Caco-2 (cell line): ENCODE data around the gene NPAS3. TPM values are rescaled to one million over a fixed set of nuclear protein-coding genes. Genes with fewer than 3 reads are reported as not detected.

Source experiments
- BruUV-seq: library from RNA; stranded (reverse); fragments of 400-500 nt; replicated peaks from 2 replicates; lab custom pipeline; 2021; lab: Mats Ljungman, UMichigan
- CTCF ChIA-PET: fragments of 300-600 bp; sonication (Branson Sonifier 250); formaldehyde crosslinking; loops from one replicate; lab custom pipeline; 2022; ENCODE audit warnings: antibody characterized with exemption; lab: Charles Lee
- POLR2A ChIA-PET: fragments of 300-600 bp; sonication (Branson Sonifier 250); formaldehyde crosslinking; loops from one replicate; lab custom pipeline; 2022; ENCODE audit warnings: antibody characterized with exemption; lab: Charles Lee
- DNase-seq, 2 experiments: peaks; one replicate each; pipeline versions ENCODE4 v3.0.0 to v3.0.0-alpha.2; 2020 to 2022
- H3K27me3 ChIP-seq: replicated peaks from 2 replicates; pipeline ENCODE4 v1.6.0; 2011; ENCODE audit warnings: low read length; ENCODE audit not compliant: control insufficient read depth, insufficient read depth
- H3K36me3 ChIP-seq: 2 replicates; pipeline ENCODE4 v1.5.1; 2011; ENCODE audit warnings: low read length; ENCODE audit not compliant: control insufficient read depth, insufficient read depth
- H3K4me1 ChIP-seq: fragments of 250-450 bp; sonication (Bioruptor Pico); 2 replicates; pipeline ENCODE4 v1.5.1; 2020; ENCODE audit warnings: mild to moderate bottlenecking
- H3K4me3 ChIP-seq: 2 replicates; pipeline ENCODE4 v1.5.1; 2011; ENCODE audit warnings: low read depth, mild to moderate bottlenecking, control low read depth, low read length
- H3K9me3 ChIP-seq: fragments of 250-450 bp; sonication (Bioruptor Pico); 2 replicates; pipeline ENCODE4 v1.5.1; 2020; ENCODE audit warnings: mild to moderate bottlenecking, moderate library complexity
- H3K27ac Mint-ChIP-seq: one replicate; pipeline ENCODE4 v1.8.0; 2022; ENCODE audit warnings: mixed read lengths; ENCODE audit not compliant: unreplicated experiment
- H3K27me3 Mint-ChIP-seq: one replicate; pipeline ENCODE4 v1.8.0; 2022; ENCODE audit warnings: mixed read lengths; ENCODE audit not compliant: insufficient read depth, unreplicated experiment
- H3K36me3 Mint-ChIP-seq: one replicate; pipeline ENCODE4 v1.8.0; 2022; ENCODE audit warnings: mild to moderate bottlenecking, mixed read lengths; ENCODE audit not compliant: insufficient read depth, unreplicated experiment
- H3K4me1 Mint-ChIP-seq: one replicate; pipeline ENCODE4 v1.8.0; 2022; ENCODE audit warnings: low read depth, mixed read lengths; ENCODE audit not compliant: unreplicated experiment
- H3K4me3 Mint-ChIP-seq: one replicate; pipeline ENCODE4 v1.8.0; 2022; ENCODE audit warnings: mild to moderate bottlenecking, moderate library complexity, mixed read lengths; ENCODE audit not compliant: unreplicated experiment
- H3K9me3 Mint-ChIP-seq: one replicate; pipeline ENCODE4 v1.8.0; 2022; ENCODE audit warnings: mixed read lengths; ENCODE audit not compliant: unreplicated experiment
- intact Hi-C: fragments of 100-400 bp; cut with micrococcal nuclease; formaldehyde crosslinking; loops from one replicate; pipeline ENCODE4 v1.10.0; 2022; ENCODE audit not compliant: unreplicated experiment
- total RNA-seq: library from RNA; stranded (reverse); gene quantifications from 2 replicates; pipeline ENCODE4 v1.2.3, GENCODE V29; 2022
- TF ChIP-seq, protein P1 (sequence below), 2 experiments: fragments of 200-600 bp in 1 of 2; IDR thresholded peaks; 1 replicate in 1 of 2; 2 replicates in 1 of 2; pipeline versions ENCODE4 v1.5.1 to v1.8.0; 2011 to 2022; ENCODE audit warnings: antibody characterized with exemption in 1 of 2, control low read depth in 1 of 2, inconsistent platforms in 1 of 2, low read depth in 1 of 2, low read length in 1 of 2, mild to moderate bottlenecking in 1 of 2, moderate library complexity in 1 of 2; ENCODE audit not compliant: insufficient read depth in 1 of 2, severe bottlenecking in 1 of 2, unreplicated experiment in 1 of 2

NPAS3 gene
- total RNA-seq, 1 experiment from 2014 or later = not detected

DNA sequence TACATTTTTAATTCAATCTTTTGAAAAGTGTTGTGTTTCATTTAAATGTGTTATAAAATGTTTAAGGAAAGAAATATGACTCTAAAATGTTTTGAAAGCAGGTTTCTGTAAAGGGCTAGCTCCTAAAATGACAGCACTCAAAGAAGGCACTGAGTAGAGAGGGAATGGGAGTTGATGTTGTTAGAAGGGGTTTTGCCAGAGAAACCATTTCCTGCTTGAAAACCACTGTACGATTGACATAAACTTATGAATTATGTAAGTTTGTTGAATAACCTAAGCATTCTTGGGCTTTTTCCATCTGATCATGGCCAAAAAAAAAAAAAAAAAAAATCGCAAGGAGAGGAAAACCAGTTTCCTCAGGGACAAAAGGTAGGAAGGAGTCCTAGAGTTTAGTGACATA is 778.2 kb downstream of the NPAS3 start:
- TF ChIP-seq, protein P1, sequence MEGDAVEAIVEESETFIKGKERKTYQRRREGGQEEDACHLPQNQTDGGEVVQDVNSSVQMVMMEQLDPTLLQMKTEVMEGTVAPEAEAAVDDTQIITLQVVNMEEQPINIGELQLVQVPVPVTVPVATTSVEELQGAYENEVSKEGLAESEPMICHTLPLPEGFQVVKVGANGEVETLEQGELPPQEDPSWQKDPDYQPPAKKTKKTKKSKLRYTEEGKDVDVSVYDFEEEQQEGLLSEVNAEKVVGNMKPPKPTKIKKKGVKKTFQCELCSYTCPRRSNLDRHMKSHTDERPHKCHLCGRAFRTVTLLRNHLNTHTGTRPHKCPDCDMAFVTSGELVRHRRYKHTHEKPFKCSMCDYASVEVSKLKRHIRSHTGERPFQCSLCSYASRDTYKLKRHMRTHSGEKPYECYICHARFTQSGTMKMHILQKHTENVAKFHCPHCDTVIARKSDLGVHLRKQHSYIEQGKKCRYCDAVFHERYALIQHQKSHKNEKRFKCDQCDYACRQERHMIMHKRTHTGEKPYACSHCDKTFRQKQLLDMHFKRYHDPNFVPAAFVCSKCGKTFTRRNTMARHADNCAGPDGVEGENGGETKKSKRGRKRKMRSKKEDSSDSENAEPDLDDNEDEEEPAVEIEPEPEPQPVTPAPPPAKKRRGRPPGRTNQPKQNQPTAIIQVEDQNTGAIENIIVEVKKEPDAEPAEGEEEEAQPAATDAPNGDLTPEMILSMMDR (IDR thresholded peaks at IDR 0.05; ENCODE audit: insufficient read depth in 1 of 2, low read depth in 1 of 2, low read length in 1 of 2, severe bottlenecking in 1 of 2, unreplicated experiment in 1 of 2) = no peak
- peaks cover 21% of the 10 kb centered on the region for H3K27me3 Mint-ChIP-seq
- H3K4me3 ChIP-seq = no peak overlapping the region
- H3K36me3 ChIP-seq = no peaks in the 10 kb centered on the region
- no peaks in the 10 kb centered on the region for H3K36me3 Mint-ChIP-seq
- H3K9me3 ChIP-seq = no peaks in the 10 kb centered on the region
- no peak for DNase-seq
- peaks cover 10% of the 10 kb centered on the region for H3K9me3 Mint-ChIP-seq
- H3K4me3 Mint-ChIP-seq = no peak overlapping the region
- H3K27me3 ChIP-seq = no peaks in the 10 kb centered on the region
- CTCF ChIA-PET = no interaction called here
- no TSS peak for BruUV-seq
- no peak overlapping the region for H3K27ac Mint-ChIP-seq
- intact Hi-C loops = no loop called here
- POLR2A ChIA-PET = no interaction called here
- no peaks in the 10 kb centered on the region for H3K4me1 Mint-ChIP-seq
- H3K4me1 ChIP-seq = no peaks in the 10 kb centered on the region

- Histone ChIP-seq H3K4me1 (no peaks in the 10 kb centered on the region), H3K27me3 (no peaks in the 10 kb centered on the region), H3K4me3 (no peak overlapping the region), H3K36me3 (no peaks in the 10 kb centered on the region), H3K9me3 (no peaks in the 10 kb centered on the region)
- no peak overlapping the region for H3K27ac Mint-ChIP-seq
- POLR2A ChIA-PET = no interaction called here
- CTCF ChIA-PET = no interaction called here
- no peak for DNase-seq
- no peaks in the 10 kb centered on the region for H3K36me3 Mint-ChIP-seq
- no TSS peak for BruUV-seq
- H3K27me3 Mint-ChIP-seq = peaks cover 21% of the 10 kb centered on the region
- peaks cover 10% of the 10 kb centered on the region for H3K9me3 Mint-ChIP-seq
- H3K4me3 Mint-ChIP-seq = no peak overlapping the region
- TF ChIP-seq, protein P1 (IDR thresholded peaks at IDR 0.05; ENCODE audit: insufficient read depth in 1 of 2, low read depth in 1 of 2, low read length in 1 of 2, severe bottlenecking in 1 of 2, unreplicated experiment in 1 of 2) = no peak
- H3K4me1 Mint-ChIP-seq = no peaks in the 10 kb centered on the region
- intact Hi-C loops = no loop called here
These were observed 779.2 kb downstream of the NPAS3 start for GRCh38 chr14:33717866-33718265.

GRCh38 chr14:33720284-33720787 is 781.7 kb downstream of the NPAS3 start:
- Mint-ChIP-seq H3K4me3 (no peak overlapping the region), H3K4me1 (no peaks in the 10 kb centered on the region), H3K27me3 (peaks cover 24% of the 10 kb centered on the region), H3K9me3 (peaks cover 10% of the 10 kb centered on the region), H3K36me3 (no peaks in the 10 kb centered on the region), H3K27ac (no peak overlapping the region)
- no peaks in the 10 kb centered on the region for H3K27me3 ChIP-seq
- ChIA-PET CTCF (no interaction called here), POLR2A (no interaction called here)
- intact Hi-C loops = no loop called here
- no peak for DNase-seq
- H3K4me1 ChIP-seq = no peaks in the 10 kb centered on the region
- H3K4me3 ChIP-seq = no peak overlapping the region
- no peaks in the 10 kb centered on the region for H3K36me3 ChIP-seq
- BruUV-seq = no TSS peak
- TF ChIP-seq, protein P1 (IDR thresholded peaks at IDR 0.05; ENCODE audit: insufficient read depth in 1 of 2, low read depth in 1 of 2, low read length in 1 of 2, severe bottlenecking in 1 of 2, unreplicated experiment in 1 of 2) = no peak
- no peaks in the 10 kb centered on the region for H3K9me3 ChIP-seq
